GM12878 (cell line): Measurements from ENCODE around the gene ZNF385A. TPM values are rescaled to one million over a fixed set of nuclear protein-coding genes. Genes with fewer than 3 reads are reported as not detected.

Source experiments
- ATAC-seq: fragments of 200-7000 bp; cut with Tn5 transposase; 3 replicates; pipeline ENCODE4 v1.9.1; 2020; ENCODE audit warnings: mild to moderate bottlenecking, moderate library complexity
- BruUV-seq: library from RNA; stranded (reverse); fragments of 400-500 nt; replicated peaks from 2 replicates; lab custom pipeline; 2021; lab: Mats Ljungman, UMichigan
- CTCF ChIA-PET: fragments of 300-600 bp; sonication (Branson Sonifier 250); formaldehyde crosslinking; extraction: SDS; loops from one replicate; lab custom pipeline; 2021; ENCODE audit warnings: inconsistent platforms; lab: Yijun Ruan, JAX
- POLR2A ChIA-PET: fragments of 350-600 bp; formaldehyde crosslinking; extraction: SDS; loops from one replicate; lab custom pipeline; 2021; ENCODE audit warnings: inconsistent platforms; lab: Charles Lee
- RAD21 ChIA-PET: fragments of 300-600 bp; sonication (Branson Sonifier 250); formaldehyde crosslinking; loops from one replicate; lab custom pipeline; 2023; ENCODE audit warnings: antibody characterized with exemption; ENCODE audit not compliant: unreplicated experiment; lab: Charles Lee
- SMC1A ChIA-PET: fragments of 300-600 bp; sonication (Branson Sonifier 250); formaldehyde crosslinking; loops from one replicate; lab custom pipeline; 2023; ENCODE audit not compliant: unreplicated experiment, uncharacterized antibody; lab: Charles Lee
- DNase-seq: peaks from one replicate; pipeline ENCODE4 v3.0.0-alpha.2; 2011; ENCODE audit warnings: low read depth, low spot score
- FAIRE-seq: peaks from 3 replicates; lab custom pipeline; 2011; peaks lifted over from hg19 to GRCh38; lab: Jason Lieb, UNC
- H2AFZ ChIP-seq: 2 replicates; pipeline ENCODE4 v1.6.0; 2011; ENCODE audit warnings: low read depth, low read length, control low read depth; ENCODE audit not compliant: control insufficient read depth
- H3K27ac ChIP-seq: 2 replicates; pipeline ENCODE4 v1.5.1; 2011; ENCODE audit warnings: control low read depth; ENCODE audit not compliant: control insufficient read depth, insufficient read depth
- H3K27me3 ChIP-seq, 2 experiments: replicated peaks in 1 of 2; 2 replicates each; pipeline versions ENCODE4 v1.6.0 to v1.6.1; 2011; ENCODE audit warnings: low read length in 1 of 2; ENCODE audit not compliant: control insufficient read depth in 2 of 2, insufficient read depth in 2 of 2
- H3K36me3 ChIP-seq, 2 experiments: 2 replicates each; pipeline ENCODE4 v1.5.1; 2011; ENCODE audit warnings: low read length in 1 of 2; ENCODE audit not compliant: control insufficient read depth in 2 of 2, insufficient read depth in 2 of 2
- H3K4me1 ChIP-seq: 2 replicates; pipeline ENCODE4 v1.6.1; 2011; ENCODE audit warnings: mild to moderate bottlenecking, low read length, moderate library complexity, mixed read lengths; ENCODE audit not compliant: control insufficient read depth, insufficient read depth
- H3K4me2 ChIP-seq: 2 replicates; pipeline ENCODE4 v1.6.0; 2011; ENCODE audit warnings: control low read depth; ENCODE audit not compliant: control insufficient read depth, insufficient read depth
- H3K4me3 ChIP-seq: fragments of 200-600 bp; sonication (generic); 2 replicates; pipeline ENCODE4 v1.5.1; 2016
- H3K79me2 ChIP-seq: 2 replicates; pipeline ENCODE4 v1.6.0; 2011; ENCODE audit warnings: low read length; ENCODE audit not compliant: control insufficient read depth, insufficient read depth
- H3K9ac ChIP-seq: 2 replicates; pipeline ENCODE4 v1.8.0; 2011; ENCODE audit warnings: low read length, control low read depth, mixed read lengths; ENCODE audit not compliant: control insufficient read depth, insufficient read depth
- H3K9me3 ChIP-seq: replicated peaks from 3 replicates; pipeline ENCODE4 v1.5.1; 2011; ENCODE audit warnings: mild to moderate bottlenecking, low read length; ENCODE audit not compliant: control insufficient read depth, insufficient read depth
- H4K20me1 ChIP-seq: 2 replicates; pipeline ENCODE4 v1.6.0; 2011; ENCODE audit not compliant: control insufficient read depth, insufficient read depth
- IKZF2 ChIP-seq, 2 experiments: fragments of 450-650 bp; IDR thresholded peaks; 2 replicates each; pipeline ENCODE4 v1.6.1; 2017; ENCODE audit warnings: mild to moderate bottlenecking in 2 of 2, moderate library complexity in 2 of 2
- IRF4 ChIP-seq: IDR thresholded peaks from 2 replicates; pipeline ENCODE4 v1.6.1; 2011; ENCODE audit warnings: low read depth, low read length
- JUNB ChIP-seq: IDR thresholded peaks from 2 replicates; pipeline ENCODE4 v1.6.1; 2016; ENCODE audit warnings: antibody characterized with exemption, mild to moderate bottlenecking
- SUZ12 ChIP-seq: fragments of 200-600 bp; sonication (generic); IDR thresholded peaks from one replicate; pipeline ENCODE4 v1.6.1; 2018; ENCODE audit warnings: antibody characterized with exemption, mild to moderate bottlenecking; ENCODE audit not compliant: unreplicated experiment
- USF2 ChIP-seq: IDR thresholded peaks from 2 replicates; pipeline ENCODE4 v1.6.1; 2011; ENCODE audit warnings: low read depth, low read length, improper control_type of control experiment, borderline replicate concordance
- WGBS: methylation state at CpG from one replicate; pipeline ENCODE4 v1.1.6; 2016; ENCODE audit warnings: low lambda C conversion rate; ENCODE audit not compliant: insufficient replicate concordance, insufficient coverage; ENCODE audit errors: missing lambda C conversion rate; 5-methylcytosine and 5-hydroxymethylcytosine counted together
- in situ Hi-C: fragments of 300-500 bp; cut with MboI; formaldehyde crosslinking; loops from 9 replicates; pipeline ENCODE4 v1.14.3; 2018; ENCODE audit warnings: mixed read lengths
- intact Hi-C: fragments of 100-400 bp; cut with micrococcal nuclease; formaldehyde crosslinking; loops from one replicate; pipeline ENCODE4 v1.14.2; 2022; ENCODE audit not compliant: unreplicated experiment
- polyA plus RNA-seq, 11 experiments: library from polyadenylated mRNA; depleted of rRNA in 4 of 11; unstranded in 6 of 11; stranded (reverse) in 5 of 11; fragments of >200 nt; fragmentation: Nextera tagmentation in 4 of 11; fragmentation: Illumina TruSeq in 1 of 11; extraction: Ambion mirVana in 4 of 11; extraction: Trizol in 1 of 11; gene quantifications; 1 replicate in 1 of 11; 2 replicates in 10 of 11; pipeline versions ENCODE4 v1.2.1 to v1.2.3, GENCODE V29; 2011 to 2016; ENCODE audit warnings: inconsistent platforms in 2 of 11, missing spikeins in 2 of 11, low read depth in 1 of 11
- total RNA-seq, 4 experiments: library from RNA; depleted of rRNA in 3 of 4; stranded (reverse); fragments of >200 nt in 3 of 4; fragmentation: Illumina TruSeq in 1 of 4; extraction: Trizol in 1 of 4; gene quantifications; 2 replicates each; pipeline versions ENCODE4 v1.2.1 to v1.2.3, GENCODE V29; 2013 to 2021
- TF ChIP-seq, protein P1 (sequence below): IDR thresholded peaks from 2 replicates; pipeline ENCODE4 v1.6.1; 2012; ENCODE audit warnings: low read depth, low read length, improper control_type of control experiment

The ZNF385A gene
- total and polyA plus RNA-seq, 10 of the 15 experiments (the other 5 are each of a cell fraction or from before 2014, with no cell fraction given) = 0.26 to 26.1 (median 4.9) TPM

DNA sequence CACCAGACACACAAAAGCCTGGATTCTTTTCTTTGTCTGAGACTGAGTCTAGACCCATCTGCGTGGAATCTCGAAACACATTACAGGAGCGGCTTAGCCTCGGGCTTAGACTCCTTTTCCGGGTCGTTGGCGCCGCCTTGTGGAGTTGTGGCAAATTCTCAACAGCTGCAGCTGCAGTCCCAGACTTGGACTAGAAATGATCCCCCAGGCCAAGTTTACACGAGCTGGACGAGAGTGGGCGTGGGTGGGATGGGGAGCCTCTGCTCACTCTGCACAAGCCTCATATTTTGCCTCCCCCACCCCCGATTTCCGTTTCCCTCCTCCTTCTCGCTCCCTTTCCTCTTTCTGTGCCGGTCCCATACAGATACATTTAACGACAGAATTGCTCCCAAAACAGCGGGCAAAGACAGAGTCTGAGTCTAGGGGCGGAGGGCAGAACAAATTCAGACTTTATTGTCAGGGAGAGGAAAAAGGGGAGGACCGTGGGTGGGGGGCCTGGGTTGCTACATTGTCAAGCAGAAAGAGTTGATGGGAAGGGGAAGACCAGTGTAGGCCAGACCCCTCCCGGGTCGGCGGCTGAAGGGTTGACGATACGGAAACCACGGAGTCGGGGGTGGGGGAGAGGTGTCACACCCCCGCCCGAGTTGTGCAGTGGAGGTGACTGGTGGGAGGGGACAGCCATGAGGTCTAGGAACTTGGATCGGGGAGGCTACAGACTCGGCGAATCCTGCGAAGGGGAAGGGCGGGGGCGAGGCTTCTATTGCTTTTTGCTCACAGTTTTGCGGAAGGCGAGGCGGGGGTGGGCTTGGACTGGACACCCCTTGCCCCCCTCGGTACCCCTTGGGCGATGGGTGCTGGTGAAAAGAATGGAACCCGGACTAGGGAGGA lies 15.6 kb downstream of the ZNF385A start (continued):
- TF ChIP-seq IRF4 = 0 out of 2 replicates have a peak, but pooled peaks have one; percentile 18

GRCh38 chr12:54368025-54368708 lies 16.4 kb downstream of the ZNF385A start:
- WGBS = 17% methylated on average over 5 of the region's 5 CpGs
- peak; percentile 44 for ATAC-seq
- Histone ChIP-seq H3K79me2 (no peaks in the 10 kb centered on the region), H3K9me3 (no peaks in the 10 kb centered on the region), H3K4me2 (peak overlapping the region; percentile 66), H2AFZ (peak overlapping the region; percentile 83), H3K4me3 (no peak overlapping the region), H4K20me1 (no peaks in the 10 kb centered on the region), H3K9ac (peak overlapping the region; percentile 38), H3K4me1 (peaks cover 32% of the 10 kb centered on the region), H3K27ac (no peak overlapping the region), H3K36me3 (no peaks in the 10 kb centered on the region), H3K27me3 (no peaks in the 10 kb centered on the region)
- CTCF ChIA-PET = interaction anchor here (0.6 to 4.9 kb wide), 42 partner anchors 9 to 167 kb away, joined by 3 to 61 read pairs (median 4); partner anchors contain the start of genes COPZ1, HNRNPA1 and ZNF385A
- SMC1A ChIA-PET = interaction anchor here (0.6 to 3.0 kb wide), 24 partner anchors 9 to 336 kb away, joined by 3 to 19 read pairs (median 4); partner anchors contain the start of gene HOXC5
- intact Hi-C loops (loop anchor here (1.0 kb wide), 4 partner anchors 32 to 148 kb away; no protein-coding TSS in a partner anchor), in situ Hi-C loops (loop anchor here (10.0 kb wide), 1 partner anchor 343 kb away; the partner anchor contains the start of gene HOXC6)
- RAD21 ChIA-PET = interaction anchor here (0.8 to 1.8 kb wide), 17 partner anchors 10 to 153 kb away, joined by 3 to 18 read pairs (median 5); partner anchors contain the start of genes COPZ1 and NCKAP1L
- no peak for FAIRE-seq
- BruUV-seq = no TSS peak
- TF ChIP-seq JUNB = no peak
- TF ChIP-seq USF2 = no peak
- TF ChIP-seq, protein P1, sequence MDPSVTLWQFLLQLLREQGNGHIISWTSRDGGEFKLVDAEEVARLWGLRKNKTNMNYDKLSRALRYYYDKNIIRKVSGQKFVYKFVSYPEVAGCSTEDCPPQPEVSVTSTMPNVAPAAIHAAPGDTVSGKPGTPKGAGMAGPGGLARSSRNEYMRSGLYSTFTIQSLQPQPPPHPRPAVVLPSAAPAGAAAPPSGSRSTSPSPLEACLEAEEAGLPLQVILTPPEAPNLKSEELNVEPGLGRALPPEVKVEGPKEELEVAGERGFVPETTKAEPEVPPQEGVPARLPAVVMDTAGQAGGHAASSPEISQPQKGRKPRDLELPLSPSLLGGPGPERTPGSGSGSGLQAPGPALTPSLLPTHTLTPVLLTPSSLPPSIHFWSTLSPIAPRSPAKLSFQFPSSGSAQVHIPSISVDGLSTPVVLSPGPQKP = no peak
- TF ChIP-seq SUZ12 = no peak
- 0 out of 4 replicates have a peak, but pooled peaks of 1 of the 2 experiments have one; percentile 14 for TF ChIP-seq IKZF2 (IDR thresholded peaks at IDR 0.05)
- no peak for DNase-seq
- POLR2A ChIA-PET = interaction anchor here (1.2 to 1.7 kb wide), 2 partner anchors 9 to 110 kb away, joined by 4 to 9 read pairs; no protein-coding TSS in a partner anchor
